ENCODE data around the gene SYVN1. TPM values are rescaled to one million over a fixed set of nuclear protein-coding genes. Genes with fewer than 3 reads are reported as not detected.

SYVN1 gene
- total and polyA plus RNA-seq, 2 donors (not counting 3 experiments of a cell fraction or from before 2014, with no cell fraction given): 34.5 to 45.1 TPM

DNA sequence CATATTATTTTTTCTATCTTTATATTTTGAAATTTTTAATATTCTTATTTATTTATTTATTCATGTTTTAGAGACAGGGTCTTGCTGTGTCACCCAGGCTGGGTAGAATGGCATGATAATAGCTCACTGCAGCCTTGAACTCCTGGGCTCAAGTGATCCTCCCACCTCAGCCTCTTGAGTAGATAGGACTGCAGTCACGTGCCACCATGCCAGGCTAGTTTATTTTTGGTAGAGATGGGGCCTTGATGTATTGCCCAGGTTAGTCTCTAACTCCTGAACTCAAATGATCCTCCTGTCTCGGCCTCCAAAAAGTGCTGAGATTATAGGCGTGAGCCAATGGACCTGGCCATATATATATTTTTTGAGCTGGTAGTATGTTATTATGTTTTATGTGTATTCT lies 33.3 kb upstream of the SYVN1 start:
- ChIA-PET POLR2A (no interaction called here), CTCF (interaction anchor here (1.4 kb wide), 1 partner anchor 57 kb away, joined by 3 read pairs; no protein-coding TSS in a partner anchor)
- Histone ChIP-seq H3K4me2 (ENCODE audit: insufficient read depth, low read length) (no peak overlapping the region), H3K4me1 (ENCODE audit: control insufficient read depth, extremely low read depth, insufficient read depth, low read length) (peaks cover 15% of the 10 kb centered on the region), H3K27ac (ENCODE audit: insufficient read depth, low read depth, low read length) (no peak overlapping the region), H3K79me2 (ENCODE audit: control insufficient read depth, insufficient read depth, low read length) (no peaks in the 10 kb centered on the region), H3K9me3 (replicated peaks; ENCODE audit: control insufficient read depth, insufficient read depth, low read length) (no peaks in the 10 kb centered on the region), H3K36me3 (ENCODE audit: control insufficient read depth in 2 of 2, extremely low read depth in 1 of 2, insufficient read depth in 2 of 2, low read length in 2 of 2) (no peaks in the 10 kb centered on the region), H3K4me3 (replicated peaks in 1 of 3; ENCODE audit: insufficient read depth in 1 of 3, low read depth in 1 of 3, low read length in 3 of 3) (no peak overlapping the region), H2AFZ (ENCODE audit: low read depth, low read length) (no peak overlapping the region), H3K27me3 (ENCODE audit: control insufficient read depth in 2 of 2, insufficient read depth in 2 of 2, low read length in 2 of 2) (no peaks in the 10 kb centered on the region), H3K9me1 (replicated peaks; ENCODE audit: control insufficient read depth, extremely low read depth, insufficient read depth, low read length) (no peaks in the 10 kb centered on the region), H3K9ac (replicated peaks; ENCODE audit: extremely low read depth, insufficient read depth, low read length) (no peak overlapping the region), H4K20me1 (replicated peaks; ENCODE audit: control insufficient read depth, extremely low read depth, insufficient read depth, low read length) (no peaks in the 10 kb centered on the region)
- DNase-seq (ENCODE audit: low read depth, low spot score): no peak
- intact Hi-C loops (cut with micrococcal nuclease) (no loop called here), dilution Hi-C loops (cut with MboI; ENCODE audit: extremely low pct_ligation_motif_present, low sequenced_read_pairs) (no loop called here)
- BruUV-seq (replicated peaks): no TSS peak
- no peak for TF ChIP-seq EZH2 (IDR thresholded peaks at IDR 0.05; ENCODE audit: borderline replicate concordance, low read depth, low read length, severe bottlenecking)
- FAIRE-seq: no peak

DNA sequence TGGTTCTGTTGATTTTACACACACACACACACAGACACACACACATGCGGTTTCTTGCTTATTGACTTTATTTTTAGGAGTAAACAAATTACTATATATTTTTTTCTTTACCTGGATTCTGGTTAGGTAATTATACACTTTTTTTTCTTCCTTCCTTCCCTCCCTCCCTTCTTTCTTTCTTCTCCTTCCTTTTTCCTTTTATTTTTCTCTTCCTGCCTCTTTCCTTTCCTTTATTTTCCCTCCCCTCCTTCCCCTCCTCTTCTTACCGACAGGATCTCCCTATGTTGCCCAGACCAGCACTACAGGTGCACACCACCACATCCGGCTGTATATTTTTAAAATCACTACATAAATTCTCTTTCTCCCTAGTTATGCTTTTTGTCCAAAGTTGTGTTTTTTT lies 32.6 kb upstream of the SYVN1 start:
- H3K4me3 ChIP-seq (replicated peaks in 1 of 3; ENCODE audit: insufficient read depth in 1 of 3, low read depth in 1 of 3, low read length in 3 of 3): no peak overlapping the region
- no peaks in the 10 kb centered on the region for H3K79me2 ChIP-seq (ENCODE audit: control insufficient read depth, insufficient read depth, low read length)
- no peak overlapping the region for H2AFZ ChIP-seq (ENCODE audit: low read depth, low read length)
- H3K9ac ChIP-seq (replicated peaks; ENCODE audit: extremely low read depth, insufficient read depth, low read length): no peak overlapping the region
- no TSS peak for BruUV-seq (replicated peaks)
- POLR2A ChIA-PET: no interaction called here
- H3K27ac ChIP-seq (ENCODE audit: insufficient read depth, low read depth, low read length): no peak overlapping the region
- intact Hi-C loops (cut with micrococcal nuclease): no loop called here
- DNase-seq (ENCODE audit: low read depth, low spot score) (no peak), FAIRE-seq (no peak)
- H3K27me3 ChIP-seq (ENCODE audit: control insufficient read depth in 2 of 2, insufficient read depth in 2 of 2, low read length in 2 of 2): no peaks in the 10 kb centered on the region
- CTCF ChIA-PET: interaction anchor here (1.4 kb wide), 1 partner anchor 56 kb away, joined by 3 read pairs; no protein-coding TSS in a partner anchor
- H4K20me1 ChIP-seq (replicated peaks; ENCODE audit: control insufficient read depth, extremely low read depth, insufficient read depth, low read length): no peaks in the 10 kb centered on the region
- peaks cover 15% of the 10 kb centered on the region for H3K4me1 ChIP-seq (ENCODE audit: control insufficient read depth, extremely low read depth, insufficient read depth, low read length)
- no peak overlapping the region for H3K4me2 ChIP-seq (ENCODE audit: insufficient read depth, low read length)
- H3K9me3 ChIP-seq (replicated peaks; ENCODE audit: control insufficient read depth, insufficient read depth, low read length): no peaks in the 10 kb centered on the region
- no peaks in the 10 kb centered on the region for H3K9me1 ChIP-seq (replicated peaks; ENCODE audit: control insufficient read depth, extremely low read depth, insufficient read depth, low read length)
- TF ChIP-seq POLR2AphosphoS5 (IDR thresholded peaks at IDR 0.05; ENCODE audit: insufficient read depth, low read depth, low read length) (no peak), EZH2 (IDR thresholded peaks at IDR 0.05; ENCODE audit: borderline replicate concordance, low read depth, low read length, severe bottlenecking) (no peak), POLR2A (IDR thresholded peaks at IDR 0.05; ENCODE audit: low read depth, low read length) (no peak), JUN (IDR thresholded peaks at IDR 0.05; ENCODE audit: borderline replicate concordance, insufficient read depth, insufficient read length, low read depth) (no peak), GATA2 (IDR thresholded peaks at IDR 0.05; ENCODE audit: insufficient read depth, insufficient read length, low read depth, low read length) (no peak)
- TF ChIP-seq, protein P1, sequence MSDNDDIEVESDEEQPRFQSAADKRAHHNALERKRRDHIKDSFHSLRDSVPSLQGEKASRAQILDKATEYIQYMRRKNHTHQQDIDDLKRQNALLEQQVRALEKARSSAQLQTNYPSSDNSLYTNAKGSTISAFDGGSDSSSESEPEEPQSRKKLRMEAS (IDR thresholded peaks at IDR 0.05; ENCODE audit: insufficient read depth, insufficient read length): no peak
- H3K36me3 ChIP-seq (ENCODE audit: control insufficient read depth in 2 of 2, extremely low read depth in 1 of 2, insufficient read depth in 2 of 2, low read length in 2 of 2): no peaks in the 10 kb centered on the region
- dilution Hi-C loops (cut with MboI; ENCODE audit: extremely low pct_ligation_motif_present, low sequenced_read_pairs): no loop called here

Measured in endothelial cell of umbilical vein (primary cell).